H1 (cell line): ENCODE measurements around the gene ABI3BP. TPM values are rescaled to one million over a fixed set of nuclear protein-coding genes. Genes with fewer than 3 reads are reported as not detected.

ENCODE experiments used
- CTCF ChIA-PET: fragments of 300-600 bp; sonication (Branson Sonifier 250); formaldehyde crosslinking; loops from one replicate; lab custom pipeline; 2021; ENCODE audit not compliant: partially characterized antibody; lab: Charles Lee
- POLR2A ChIA-PET: fragments of 300-600 bp; sonication (Branson Sonifier 250); formaldehyde crosslinking; loops from one replicate; lab custom pipeline; 2021; ENCODE audit warnings: inconsistent platforms; ENCODE audit not compliant: partially characterized antibody; lab: Charles Lee
- DNase-seq, 2 experiments: peaks; one replicate each; pipeline versions ENCODE4 v3.0.0 to v3.0.0-alpha.2; 2010 to 2022; ENCODE audit warnings: low spot score in 2 of 2, low read depth in 1 of 2, mixed read lengths in 1 of 2
- FAIRE-seq: peaks from 2 replicates; lab custom pipeline; 2011; peaks lifted over from hg19 to GRCh38; lab: Jason Lieb, UNC
- H2AFZ ChIP-seq: 2 replicates; pipeline ENCODE4 v1.8.1; 2012; ENCODE audit warnings: low read length, inconsistent platforms
- H2AK5ac ChIP-seq: 2 replicates; pipeline ENCODE4 v1.6.1; 2013; ENCODE audit warnings: low read depth, low read length
- H2BK120ac ChIP-seq: replicated peaks from 2 replicates; pipeline ENCODE3; 2013; ENCODE audit warnings: low read depth, low read length, inconsistent platforms
- H2BK12ac ChIP-seq: 2 replicates; pipeline ENCODE4 v1.6.1; 2013; ENCODE audit warnings: low read depth, low read length
- H2BK15ac ChIP-seq: 2 replicates; pipeline ENCODE4 v1.6.1; 2013; ENCODE audit warnings: low read length
- H2BK20ac ChIP-seq: 2 replicates; pipeline ENCODE4 v1.6.1; 2013; ENCODE audit warnings: low read length
- H2BK5ac ChIP-seq: 2 replicates; pipeline ENCODE4 v1.6.1; 2013; ENCODE audit warnings: low read depth, low read length
- H3K14ac ChIP-seq: 2 replicates; pipeline ENCODE4 v1.6.1; 2013; ENCODE audit warnings: inconsistent platforms; ENCODE audit not compliant: insufficient read length
- H3K18ac ChIP-seq: 2 replicates; pipeline ENCODE4 v1.6.1; 2013; ENCODE audit warnings: low read length; ENCODE audit errors: extremely low read depth
- H3K23ac ChIP-seq: 2 replicates; pipeline ENCODE4 v1.6.1; 2013; ENCODE audit warnings: inconsistent platforms; ENCODE audit not compliant: insufficient read length
- H3K23me2 ChIP-seq: 2 replicates; pipeline ENCODE4 v1.6.1; 2013; ENCODE audit warnings: low read depth, low read length
- H3K27ac ChIP-seq: 2 replicates; pipeline ENCODE4 v1.6.1; 2011; ENCODE audit warnings: low read depth, low read length, inconsistent platforms
- H3K27me3 ChIP-seq, 4 experiments: replicated peaks in 1 of 4; 1 replicate in 1 of 4; 2 replicates in 3 of 4; pipeline versions ENCODE4 v1.6.1 to v1.8.1; 2011 to 2013; ENCODE audit warnings: low read length in 3 of 4, mild to moderate bottlenecking in 3 of 4, inconsistent platforms in 2 of 4, mixed read lengths in 2 of 4, moderate library complexity in 1 of 4; ENCODE audit not compliant: control insufficient read depth in 3 of 4, insufficient read depth in 3 of 4; ENCODE audit errors: extremely low read depth in 1 of 4
- H3K36me3 ChIP-seq, 4 experiments: 2 replicates each; pipeline versions ENCODE4 v1.6.1 to v1.8.1; 2011 to 2013; ENCODE audit warnings: mild to moderate bottlenecking in 4 of 4, low read length in 3 of 4, moderate library complexity in 2 of 4, control low read depth in 1 of 4, inconsistent platforms in 1 of 4; ENCODE audit not compliant: insufficient read depth in 4 of 4, control insufficient read depth in 2 of 4
- H3K4ac ChIP-seq: replicated peaks from 2 replicates; pipeline ENCODE3; 2013; ENCODE audit warnings: low read length, low read depth, mixed read lengths, inconsistent platforms; ENCODE audit not compliant: insufficient read length
- H3K4me1 ChIP-seq, 4 experiments: replicated peaks in 1 of 4; 1 replicate in 1 of 4; 2 replicates in 3 of 4; pipeline versions ENCODE4 v1.6.1 to v1.8.1; 2011 to 2013; ENCODE audit warnings: low read length in 3 of 4, inconsistent platforms in 2 of 4, mixed read lengths in 1 of 4; ENCODE audit not compliant: insufficient read depth in 4 of 4, control insufficient read depth in 3 of 4
- H3K4me2 ChIP-seq, 2 experiments: 2 replicates each; pipeline versions ENCODE4 v1.6.1 to v1.8.1; 2011 to 2013; ENCODE audit warnings: low read depth in 2 of 2, low read length in 2 of 2, control low read depth in 1 of 2, inconsistent platforms in 1 of 2, mild to moderate bottlenecking in 1 of 2; ENCODE audit not compliant: insufficient read depth in 1 of 2
- H3K4me3 ChIP-seq, 4 experiments: fragments of 200-600, 300-600 bp in 1 of 4; sonication (generic), shearing (Covaris generic), sonication (Bioruptor Twin) in 1 of 4; 2 replicates each; pipeline versions ENCODE4 v1.5.1 to v1.8.1; 2011 to 2016; ENCODE audit warnings: low read length in 4 of 4, low read depth in 3 of 4, control low read depth in 2 of 4, inconsistent platforms in 2 of 4, mild to moderate bottlenecking in 2 of 4, mixed read lengths in 1 of 4, moderate library complexity in 1 of 4; ENCODE audit not compliant: insufficient read depth in 2 of 4; ENCODE audit errors: extremely low read depth in 1 of 4
- H3K56ac ChIP-seq: replicated peaks from 2 replicates; pipeline ENCODE3; 2013; ENCODE audit warnings: low read depth, mild to moderate bottlenecking, mixed read lengths, low read length, inconsistent platforms; ENCODE audit not compliant: insufficient read length
- H3K79me1 ChIP-seq: 2 replicates; pipeline ENCODE4 v1.6.1; 2013; ENCODE audit warnings: low read depth, low read length, control low read depth
- H3K79me2 ChIP-seq, 2 experiments: 2 replicates each; pipeline versions ENCODE4 v1.6.1 to v1.8.1; 2012 to 2013; ENCODE audit warnings: low read length in 2 of 2, mild to moderate bottlenecking in 2 of 2, inconsistent platforms in 1 of 2; ENCODE audit not compliant: insufficient read depth in 2 of 2, control insufficient read depth in 1 of 2
- H3K9ac ChIP-seq, 4 experiments: replicated peaks in 1 of 4; 1 replicate in 1 of 4; 2 replicates in 3 of 4; pipeline versions ENCODE4 v1.6.1 to v1.8.1; 2011 to 2013; ENCODE audit warnings: low read depth in 3 of 4, low read length in 3 of 4, control low read depth in 2 of 4, mild to moderate bottlenecking in 2 of 4, moderate library complexity in 2 of 4, inconsistent platforms in 1 of 4; ENCODE audit errors: extremely low read depth in 1 of 4
- H3K9me3 ChIP-seq, 2 experiments: 2 replicates each; pipeline versions ENCODE4 v1.6.1 to v1.8.1; 2012 to 2013; ENCODE audit warnings: mild to moderate bottlenecking in 2 of 2, moderate library complexity in 2 of 2, control low read depth in 1 of 2, inconsistent platforms in 1 of 2, low read depth in 1 of 2, low read length in 1 of 2, mixed read lengths in 1 of 2; ENCODE audit not compliant: insufficient read depth in 2 of 2
- H4K20me1 ChIP-seq, 2 experiments: replicated peaks in 1 of 2; 2 replicates each; pipeline versions ENCODE3 to v1.8.1; 2011 to 2013; ENCODE audit warnings: inconsistent platforms in 2 of 2, low read length in 2 of 2, mild to moderate bottlenecking in 1 of 2; ENCODE audit not compliant: insufficient read depth in 2 of 2, control insufficient read depth in 1 of 2
- H4K5ac ChIP-seq: 2 replicates; pipeline ENCODE4 v1.6.1; 2013; ENCODE audit warnings: low read length, low read depth, mixed read lengths, inconsistent platforms; ENCODE audit not compliant: insufficient read length
- H4K8ac ChIP-seq: 2 replicates; pipeline ENCODE4 v1.8.0; 2013; ENCODE audit warnings: mild to moderate bottlenecking, moderate library complexity, low read length, inconsistent platforms; ENCODE audit not compliant: insufficient read depth; ENCODE audit errors: extremely low read depth
- H4K91ac ChIP-seq: replicated peaks from 2 replicates; pipeline ENCODE3; 2013; ENCODE audit warnings: low read length, mixed read lengths, inconsistent platforms; ENCODE audit not compliant: insufficient read length
- JUN ChIP-seq: IDR thresholded peaks from 2 replicates; pipeline ENCODE4 v1.6.1; 2011; ENCODE audit warnings: low read depth, mild to moderate bottlenecking, improper control_type of control experiment, low read length
- SIRT6 ChIP-seq: IDR thresholded peaks from one replicate; pipeline ENCODE4 v1.7.1; 2012; ENCODE audit warnings: low read length, inconsistent platforms
- polyA plus RNA-seq, 7 experiments: library from polyadenylated mRNA; depleted of rRNA in 3 of 7; stranded (reverse) in 5 of 7; unstranded in 2 of 7; fragments of >200 nt in 5 of 7; fragments of 200-250 nt in 2 of 7; gene quantifications; 1 replicate in 5 of 7; 2 replicates in 1 of 7; 4 replicates in 1 of 7; pipeline versions ENCODE4 v1.2.1 to v1.2.3, GENCODE V29; 2011 to 2013; ENCODE audit warnings: missing spikeins in 2 of 7, mixed read lengths in 2 of 7
- total RNA-seq: library from RNA; stranded (reverse); fragmentation: NEBNext Ultra II Directional; extraction: Animal tissue kit (Norgen Biotek cat#: 25700); gene quantifications from 2 replicates; pipeline ENCODE4 v1.2.1, GENCODE V29; 2021
- TF ChIP-seq, protein P1 (sequence below): IDR thresholded peaks from 2 replicates; pipeline ENCODE4 v1.6.1; 2012; ENCODE audit warnings: inconsistent platforms

ABI3BP gene
- total and polyA plus RNA-seq, 2 of the 8 experiments (the other 6 are each of a cell fraction or from before 2014, with no cell fraction given), result 0.08 to 0.32 TPM

DNA sequence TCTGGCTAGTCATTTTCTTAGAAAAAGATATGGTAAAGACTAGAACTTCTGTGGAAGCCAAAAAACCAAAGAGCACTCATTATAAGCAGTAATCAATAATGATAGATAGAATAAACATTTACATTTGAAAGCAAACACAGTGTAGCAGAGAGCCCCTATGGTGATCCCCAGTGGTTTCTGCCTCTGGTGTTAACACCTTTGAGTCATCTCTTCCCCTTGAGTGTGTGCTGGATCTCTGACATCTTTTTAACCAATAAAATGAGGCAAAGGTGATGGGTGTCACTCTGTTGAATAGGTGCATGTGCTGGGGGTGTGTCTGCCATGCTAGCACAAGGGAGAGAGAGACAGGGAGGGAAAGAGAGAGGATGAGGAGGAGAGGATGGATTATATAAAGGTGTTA lies 162.3 kb downstream of the ABI3BP start:
- H2BK20ac ChIP-seq, result no peak overlapping the region
- no peaks in the 10 kb centered on the region for H3K79me1 ChIP-seq
- H3K9ac ChIP-seq, result no peak overlapping the region
- H3K79me2 ChIP-seq, result no peaks in the 10 kb centered on the region
- no peak overlapping the region for H4K91ac ChIP-seq
- H2AFZ ChIP-seq, result no peak overlapping the region
- no peak overlapping the region for H3K56ac ChIP-seq
- TF ChIP-seq SIRT6, result no peak
- TF ChIP-seq, protein P1, sequence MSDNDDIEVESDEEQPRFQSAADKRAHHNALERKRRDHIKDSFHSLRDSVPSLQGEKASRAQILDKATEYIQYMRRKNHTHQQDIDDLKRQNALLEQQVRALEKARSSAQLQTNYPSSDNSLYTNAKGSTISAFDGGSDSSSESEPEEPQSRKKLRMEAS, result 0 out of 2 replicates have a peak, but pooled peaks have one; percentile 27
- TF ChIP-seq JUN, result no peak
- no peak overlapping the region for H3K18ac ChIP-seq
- H2AK5ac ChIP-seq, result no peak overlapping the region
- H3K23me2 ChIP-seq, result no peaks in the 10 kb centered on the region
- H2BK15ac ChIP-seq, result no peak overlapping the region
- H3K27me3 ChIP-seq, result no peaks in the 10 kb centered on the region
- no peak overlapping the region for H3K27ac ChIP-seq
- no peaks in the 10 kb centered on the region for H3K4me1 ChIP-seq
- H2BK12ac ChIP-seq, result no peak overlapping the region
- H3K4me3 ChIP-seq, result no peak overlapping the region
- H3K4ac ChIP-seq, result no peak overlapping the region
- H4K20me1 ChIP-seq, result no peaks in the 10 kb centered on the region
- no peak overlapping the region for H3K4me2 ChIP-seq
- no peak overlapping the region for H4K5ac ChIP-seq
- ChIA-PET CTCF (interaction anchor here (0.6 to 1.6 kb wide), 3 partner anchors 10 to 82 kb away, joined by 3 to 4 read pairs (median 3); no protein-coding TSS in a partner anchor), POLR2A (no interaction called here)
- no peak overlapping the region for H2BK120ac ChIP-seq
- no peaks in the 10 kb centered on the region for H3K9me3 ChIP-seq
- no peak overlapping the region for H3K23ac ChIP-seq
- no peak for FAIRE-seq
- no peak overlapping the region for H2BK5ac ChIP-seq
- H4K8ac ChIP-seq, result no peak overlapping the region
- DNase-seq, result no peak
- no peaks in the 10 kb centered on the region for H3K36me3 ChIP-seq
- H3K14ac ChIP-seq, result no peak overlapping the region
